Hepatocyte (in vitro differentiated cells): Measurements from ENCODE around the gene RAD51AP2. TPM values are rescaled to one million over a fixed set of nuclear protein-coding genes. Genes with fewer than 3 reads are reported as not detected.

Experiments used
- DNase-seq: peaks from one replicate; pipeline ENCODE4 v3.0.0-alpha.2; 2016; ENCODE audit warnings: low spot score
- H2AFZ ChIP-seq: fragments of 200-600 bp; sonication (generic); 2 replicates; pipeline ENCODE4 v1.6.0; 2016; ENCODE audit warnings: antibody characterized with exemption, mild to moderate bottlenecking
- H3K27ac ChIP-seq: fragments of 200-600 bp; sonication (generic); 2 replicates; pipeline ENCODE4 v1.5.1; 2016; ENCODE audit warnings: mild to moderate bottlenecking
- H3K27me3 ChIP-seq: fragments of 200-600 bp; sonication (generic); 2 replicates; pipeline ENCODE4 v1.6.1; 2016
- H3K36me3 ChIP-seq: fragments of 200-600 bp; sonication (generic); replicated peaks from 2 replicates; pipeline ENCODE4 v1.5.1; 2016; ENCODE audit warnings: low read depth; ENCODE audit not compliant: insufficient read depth
- H3K4me1 ChIP-seq: fragments of 200-600 bp; sonication (generic); 2 replicates; pipeline ENCODE4 v1.5.1; 2016; ENCODE audit warnings: mild to moderate bottlenecking, moderate library complexity; ENCODE audit not compliant: insufficient read depth
- H3K4me2 ChIP-seq: fragments of 200-600 bp; sonication (generic); 2 replicates; pipeline ENCODE4 v1.6.0; 2016
- H3K4me3 ChIP-seq: fragments of 200-600 bp; sonication (generic); 2 replicates; pipeline ENCODE4 v1.5.1; 2016; ENCODE audit warnings: mild to moderate bottlenecking
- H3K79me2 ChIP-seq: fragments of 200-600 bp; sonication (generic); 2 replicates; pipeline ENCODE4 v1.6.0; 2017; ENCODE audit warnings: mild to moderate bottlenecking
- H3K9me2 ChIP-seq: fragments of 200-600 bp; sonication (generic); replicated peaks from 2 replicates; pipeline ENCODE4 v1.6.0; 2017; ENCODE audit warnings: mild to moderate bottlenecking; ENCODE audit not compliant: insufficient read depth
- H3K9me3 ChIP-seq: fragments of 200-600 bp; sonication (generic); 2 replicates; pipeline ENCODE4 v1.5.1; 2016; ENCODE audit warnings: low read depth, mild to moderate bottlenecking
- H4K20me1 ChIP-seq: fragments of 200-600 bp; sonication (generic); 2 replicates; pipeline ENCODE4 v1.6.0; 2016; ENCODE audit warnings: mild to moderate bottlenecking; ENCODE audit not compliant: insufficient read depth, poor library complexity, severe bottlenecking
- CTCF ChIP-seq: fragments of 200-600 bp; sonication (generic); IDR thresholded peaks from 2 replicates; pipeline ENCODE4 v1.5.1; 2016; ENCODE audit warnings: antibody characterized with exemption, mild to moderate bottlenecking; ENCODE audit not compliant: poor library complexity
- EZH2 ChIP-seq: fragments of 200-600 bp; sonication (generic); IDR thresholded peaks from 2 replicates; pipeline ENCODE4 v1.6.1; 2016; ENCODE audit warnings: antibody characterized with exemption, mild to moderate bottlenecking, borderline replicate concordance
- EZH2phosphoT487 ChIP-seq: fragments of 200-600 bp; sonication (generic); IDR thresholded peaks from one replicate; pipeline ENCODE4 v1.6.1; 2018; ENCODE audit warnings: antibody characterized with exemption, mild to moderate bottlenecking, low read depth, moderate library complexity; ENCODE audit not compliant: unreplicated experiment, severe bottlenecking
- WGBS: methylation state at CpG from one replicate; pipeline ENCODE4 v1.1.6; 2016; ENCODE audit warnings: low lambda C conversion rate; ENCODE audit errors: missing lambda C conversion rate; 5-methylcytosine and 5-hydroxymethylcytosine counted together
- polyA plus RNA-seq: library from polyadenylated mRNA; unstranded; fragments of >200 nt; fragmentation: Nextera tagmentation; extraction: Ambion mirVana; gene quantifications from 2 replicates; pipeline ENCODE4 v1.2.1, GENCODE V29; 2016
- total RNA-seq: library from RNA; depleted of rRNA; stranded (reverse); fragments of >200 nt; gene quantifications from 2 replicates; pipeline ENCODE4 v1.2.3, GENCODE V29; 2014

Gene RAD51AP2
- total and polyA plus RNA-seq, 2 experiments from 2014 or later = 0.21 to 0.40 TPM

GRCh38 chr2:17557596-17557995 lies 39.4 kb upstream of the RAD51AP2 start:
- H3K4me2 ChIP-seq = no peak overlapping the region

GRCh38 chr2:17555150-17555549 lies 36.9 kb upstream of the RAD51AP2 start:
- H3K9me3 ChIP-seq = no peaks in the 10 kb centered on the region
- H3K4me1 ChIP-seq = no peaks in the 10 kb centered on the region
- TF ChIP-seq EZH2 (no peak), CTCF (no peak), EZH2phosphoT487 (no peak)
- H3K9me2 ChIP-seq = no peaks in the 10 kb centered on the region
- WGBS = 90% methylated on average over 1 of the region's 1 CpG
- no peaks in the 10 kb centered on the region for H3K79me2 ChIP-seq
- no peaks in the 10 kb centered on the region for H3K36me3 ChIP-seq
- no peak overlapping the region for H3K27ac ChIP-seq
- no peak for DNase-seq
- H2AFZ ChIP-seq = no peak overlapping the region
- no peaks in the 10 kb centered on the region for H3K27me3 ChIP-seq
- no peak overlapping the region for H3K4me2 ChIP-seq
- no peak overlapping the region for H3K4me3 ChIP-seq
- no peaks in the 10 kb centered on the region for H4K20me1 ChIP-seq

More at GRCh38 chr2:17557596-17557995, 39.4 kb upstream of the RAD51AP2 start:
- Histone ChIP-seq H3K27me3 (no peaks in the 10 kb centered on the region), H3K9me2 (no peaks in the 10 kb centered on the region), H2AFZ (no peak overlapping the region), H3K9me3 (no peaks in the 10 kb centered on the region), H4K20me1 (no peaks in the 10 kb centered on the region), H3K36me3 (no peaks in the 10 kb centered on the region), H3K79me2 (no peaks in the 10 kb centered on the region), H3K4me3 (no peak overlapping the region), H3K27ac (peak overlapping the region; percentile 36), H3K4me1 (no peaks in the 10 kb centered on the region)
- WGBS = 48% methylated on average over 5 of the region's 5 CpGs
- DNase-seq = no peak
- TF ChIP-seq EZH2phosphoT487 (no peak), CTCF (no peak), EZH2 (no peak)

- H3K9me2 ChIP-seq = no peaks in the 10 kb centered on the region
- peaks cover 3% of the 10 kb centered on the region for H3K79me2 ChIP-seq
- H3K4me2 ChIP-seq = no peak overlapping the region
- DNase-seq = no peak
- no peaks in the 10 kb centered on the region for H3K4me1 ChIP-seq
- no peak overlapping the region for H2AFZ ChIP-seq
- no peak for TF ChIP-seq EZH2phosphoT487
- WGBS = 91% methylated on average over 2 of the region's 2 CpGs
- no peaks in the 10 kb centered on the region for H3K36me3 ChIP-seq
- no peak overlapping the region for H3K4me3 ChIP-seq
- H4K20me1 ChIP-seq = no peaks in the 10 kb centered on the region
- H3K27me3 ChIP-seq = no peaks in the 10 kb centered on the region
- no peak overlapping the region for H3K27ac ChIP-seq
- no peaks in the 10 kb centered on the region for H3K9me3 ChIP-seq
Measured at GRCh38 chr2:17550907-17551306, 32.7 kb upstream of the RAD51AP2 start.

GRCh38 chr2:17547737-17548136 lies 29.5 kb upstream of the RAD51AP2 start:
- no peak overlapping the region for H3K27ac ChIP-seq
- H3K36me3 ChIP-seq = no peaks in the 10 kb centered on the region
- 70% methylated on average over 5 of the region's 5 CpGs for WGBS
- H3K9me2 ChIP-seq = no peaks in the 10 kb centered on the region
- no peaks in the 10 kb centered on the region for H4K20me1 ChIP-seq
- no peak overlapping the region for H3K4me3 ChIP-seq
- H3K27me3 ChIP-seq = peaks cover 10% of the 10 kb centered on the region
- no peaks in the 10 kb centered on the region for H3K4me1 ChIP-seq
- DNase-seq = no peak
- H3K79me2 ChIP-seq = peaks cover 3% of the 10 kb centered on the region
- no peak overlapping the region for H2AFZ ChIP-seq
- TF ChIP-seq EZH2 (no peak), CTCF (no peak), EZH2phosphoT487 (no peak)
- H3K4me2 ChIP-seq = no peak overlapping the region
- no peaks in the 10 kb centered on the region for H3K9me3 ChIP-seq
